K562 (cell line): ENCODE data around the gene CMSS1.
"Not testable (repeated sequence)": the region's sequence is repeated elsewhere in the genome, so short reads cannot be mapped to it uniquely, and the experiment has no call there.

Source experiments
- FOXK2 ChIP-seq, 2 experiments: fragments of 450-650 bp; IDR thresholded peaks in 1 of 2; conservative IDR thresholded peaks in 1 of 2; 2 replicates each; pipeline ENCODE4 v1.6.1; 2016; ENCODE audit warnings: low read depth in 2 of 2, mild to moderate bottlenecking in 1 of 2
- NFIC ChIP-seq: fragments of 450-650 bp; IDR thresholded peaks from 2 replicates; pipeline ENCODE4 v1.6.1; 2017; ENCODE audit warnings: mild to moderate bottlenecking, inconsistent platforms
- POLR2A ChIP-seq: fragments of 450-650 bp; conservative IDR thresholded peaks from 2 replicates; pipeline ENCODE4 v1.6.1; 2016
- RBM22 ChIP-seq: fragments of 200-400 bp; formaldehyde crosslinking; IDR thresholded peaks from 2 replicates; pipeline ENCODE4 v1.6.1; 2018; ENCODE audit warnings: low read length, low read depth; ENCODE audit not compliant: poor library complexity, severe bottlenecking
- SIN3A ChIP-seq, 2 experiments: fragments of 150-350 bp in 1 of 2; IDR thresholded peaks; 2 replicates each; pipeline ENCODE4 v1.6.1; 2011 to 2016; ENCODE audit warnings: borderline replicate concordance in 2 of 2, low read depth in 2 of 2, low read length in 2 of 2, mild to moderate bottlenecking in 2 of 2, moderate library complexity in 2 of 2; ENCODE audit not compliant: control insufficient read depth in 1 of 2
- ZNF444 ChIP-seq: fragments of 250-450 bp; sonication (Bioruptor Pico); IDR thresholded peaks from 2 replicates; pipeline ENCODE4 v1.4.0; 2020; ENCODE audit warnings: mild to moderate bottlenecking, moderate library complexity

DNA sequence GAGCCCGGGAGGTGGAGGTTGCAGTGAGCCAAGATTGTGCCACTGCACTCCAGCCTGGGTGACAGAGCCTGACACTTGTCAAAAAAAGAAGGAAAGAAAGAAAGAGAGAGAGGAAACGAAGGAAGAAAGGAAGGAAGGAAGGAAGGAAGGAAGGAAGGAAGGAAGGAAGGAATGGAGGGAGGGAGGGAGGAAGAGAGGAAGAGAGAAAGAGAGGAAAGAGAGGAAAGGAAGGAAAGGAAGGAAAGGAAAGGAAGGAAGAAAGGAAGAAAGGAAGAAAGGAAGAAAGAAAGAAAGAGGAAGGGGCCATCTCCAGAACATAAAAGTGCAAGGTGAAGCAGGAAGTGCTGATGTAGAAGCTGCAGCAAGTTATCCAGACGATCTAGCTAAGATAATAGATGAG lies 411.5 kb downstream of the CMSS1 start:
- TF ChIP-seq NFIC; RBM22; ZNF444 (CRISPR knock-in tag); SIN3A (IDR thresholded peaks at IDR 0.05; ENCODE audit: borderline replicate concordance in 2 of 2, control insufficient read depth in 1 of 2, low read depth in 2 of 2, low read length in 2 of 2); FOXK2 (conservative IDR thresholded peaks at IDR 0.05 in 1 of 2, IDR thresholded peaks at IDR 0.05 in 1 of 2; ENCODE audit: low read depth in 2 of 2); POLR2A: not testable (repeated sequence)
